HT-29 (cell line): ENCODE data around the gene TMOD2. TPM values are rescaled to one million over a fixed set of nuclear protein-coding genes. Genes with fewer than 3 reads are reported as not detected.

Experiments
- DNase-seq: peaks from one replicate; pipeline ENCODE4 v3.0.0-alpha.2; 2015; ENCODE audit warnings: low spot score
- small RNA-seq: library from RNA; depleted of rRNA; stranded (forward); fragments of <200 nt; gene quantifications from one replicate; pipeline ENCODE3, GENCODE V24; 2014
- total RNA-seq: library from RNA; depleted of rRNA; stranded (reverse); fragments of >200 nt; shearing (Covaris generic); gene quantifications from 2 replicates; pipeline ENCODE4 v1.2.3, GENCODE V29; 2014; rRNA removed

The TMOD2 gene
- total RNA-seq, 1 experiment from 2014 or later = 0.46 TPM

GRCh38 chr15:51853998-51854397 is 102.6 kb downstream of the TMOD2 start:
- no peak for DNase-seq

DNA sequence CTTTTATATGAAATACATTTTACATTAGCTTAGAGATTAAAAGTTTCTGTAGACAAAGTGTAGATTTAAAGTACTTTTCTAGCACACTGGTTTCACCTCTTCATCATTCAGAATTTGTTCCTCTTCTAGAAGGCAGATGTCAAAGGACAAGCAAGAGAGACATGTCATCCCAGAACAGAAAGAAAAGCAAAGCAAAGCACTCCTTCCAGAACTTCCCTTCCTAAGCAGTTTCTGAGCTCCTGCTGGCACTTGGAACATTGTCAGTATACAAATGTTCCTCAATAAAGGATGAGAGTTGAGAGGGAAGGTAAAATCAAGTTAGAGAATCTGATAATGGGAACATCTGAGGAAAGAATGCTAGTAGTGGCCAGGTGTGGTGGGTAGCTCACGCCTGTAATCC is 104.2 kb downstream of the TMOD2 start:
- no peak for DNase-seq

- no peak for DNase-seq
Measured at GRCh38 chr15:51856714-51857380, 105.5 kb downstream of the TMOD2 start.

DNA sequence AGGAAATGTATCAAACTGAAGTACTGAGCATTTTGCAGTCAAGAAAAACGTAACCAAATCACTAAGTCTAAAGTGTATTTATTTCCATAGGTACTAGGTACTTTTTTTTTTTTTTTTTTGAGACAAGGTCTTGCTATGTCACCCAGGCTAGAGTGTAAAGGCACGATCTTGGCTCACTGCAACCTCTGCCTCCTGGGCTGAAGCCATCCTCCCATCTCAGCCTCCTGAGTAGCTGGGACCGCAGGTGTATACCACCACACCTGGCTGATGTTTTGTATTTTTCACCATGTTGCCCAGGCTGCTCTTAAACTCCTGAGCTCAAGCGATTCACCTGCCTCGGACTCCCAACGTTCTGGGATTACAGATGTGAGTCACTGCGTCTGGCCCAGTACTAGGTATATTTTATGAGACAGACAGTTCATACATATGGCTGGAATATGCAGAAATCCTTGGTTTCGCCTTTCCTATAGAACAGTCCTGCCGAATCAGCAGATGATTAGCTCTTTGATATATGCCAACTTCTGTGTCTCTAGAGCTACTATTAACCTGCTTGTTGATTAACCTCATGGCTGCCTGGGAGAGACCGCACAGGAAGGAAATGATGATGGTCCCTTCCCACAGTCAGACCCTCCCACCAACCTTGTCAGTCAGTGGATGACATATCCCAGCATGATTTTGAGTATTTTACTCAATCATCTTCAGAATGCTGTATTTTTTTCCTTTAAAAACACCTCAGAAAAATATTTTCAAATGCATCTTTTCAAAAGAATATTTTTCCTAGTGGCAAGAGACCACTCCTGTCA is 110.4 kb downstream of the TMOD2 start:
- no peak for DNase-seq

GRCh38 chr15:51863131-51863530 is 111.7 kb downstream of the TMOD2 start:
- no peak for DNase-seq

DNA sequence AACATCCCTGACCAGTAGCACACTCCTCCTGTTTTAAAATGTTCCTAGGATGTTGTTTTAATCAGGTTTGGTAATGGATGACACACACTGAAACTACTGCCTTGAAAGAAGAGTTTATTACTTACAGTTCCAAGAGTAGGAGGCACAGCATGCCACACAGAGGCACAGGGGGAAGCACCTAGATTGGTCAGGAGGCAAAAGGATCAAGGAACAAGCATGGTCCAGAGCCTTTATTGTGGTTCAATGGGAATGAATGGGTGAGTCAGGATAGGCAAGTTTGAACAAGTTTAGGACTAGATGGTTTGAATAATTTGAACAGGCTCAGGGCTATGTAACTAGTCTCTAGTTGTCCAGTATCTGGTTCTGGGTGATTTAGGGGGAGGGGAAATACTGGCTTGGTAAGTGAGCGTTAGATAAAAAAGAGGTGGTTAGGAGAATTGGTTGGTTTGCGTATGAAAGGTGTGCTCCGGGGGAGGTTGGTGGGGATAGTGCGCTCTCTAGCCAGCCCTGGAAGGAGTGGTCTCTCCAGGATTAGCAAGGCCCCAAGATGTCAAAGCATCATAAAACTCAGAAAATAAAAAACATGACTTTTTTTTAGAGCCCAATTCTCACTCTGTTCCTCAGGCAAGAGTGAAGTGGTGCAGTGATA is 113.1 kb downstream of the TMOD2 start:
- DNase-seq = no peak

GRCh38 chr15:51865317-51865716 is 113.9 kb downstream of the TMOD2 start:
- no peak for DNase-seq

Small RNA genes within 50 kb of the gene (small RNA-seq; reads per million reads assigned to genes)
- gene AC090971.5 (not detected), gene RF00017 (not detected)

Other genes with a start within 250 kb of the TMOD2 start
- gene DMXL2, start 128.8 kb upstream of the TMOD2 start, total RNA-seq = 9.9 and 13.1 TPM in 2 replicates
- not detected in 2 replicates for gene SCG3, start 70.1 kb upstream of the TMOD2 start, total RNA-seq
- gene LYSMD2, start 13.9 kb upstream of the TMOD2 start, total RNA-seq = 12.0 and 13.2 TPM in 2 replicates
- gene TMOD3, start 78.1 kb downstream of the TMOD2 start, total RNA-seq = 19.9 and 20.5 TPM in 2 replicates
- gene LEO1, start 220.2 kb downstream of the TMOD2 start, total RNA-seq = 14.6 and 16.7 TPM in 2 replicates